HEK293 (cell line): Measurements from ENCODE around the gene TEC.

ENCODE experiments used
- FEZF1 ChIP-seq: fragments of 450-650 bp; formaldehyde crosslinking; IDR thresholded peaks from 2 replicates; pipeline ENCODE4 v1.5.1; 2016; ENCODE audit warnings: missing biosample characterization, missing genetic modification characterization
- ZNF146 ChIP-seq: fragments of 450-650 bp; formaldehyde crosslinking; IDR thresholded peaks from 2 replicates; pipeline ENCODE4 v1.5.1; 2016; ENCODE audit warnings: missing biosample characterization, missing genetic modification characterization
- ZNF184 ChIP-seq: fragments of 450-650 bp; IDR thresholded peaks from 2 replicates; pipeline ENCODE4 v1.5.1; 2018; ENCODE audit warnings: missing biosample characterization, mild to moderate bottlenecking, missing genetic modification characterization
- ZNF223 ChIP-seq: fragments of 450-650 bp; formaldehyde crosslinking; IDR thresholded peaks from 2 replicates; pipeline ENCODE4 v1.5.1; 2016; ENCODE audit warnings: missing biosample characterization, missing genetic modification characterization
- ZNF274 ChIP-seq, 2 experiments: fragments of 200-500 bp in 1 of 2; fragments of 450-650 bp in 1 of 2; sonication (Bioruptor generic) in 1 of 2; formaldehyde crosslinking in 1 of 2; IDR thresholded peaks; 2 replicates each; pipeline versions ENCODE4 v1.5.1 to v1.6.1; 2014 to 2016; ENCODE audit warnings: borderline replicate concordance in 1 of 2, inconsistent platforms in 1 of 2, low read length in 1 of 2, missing biosample characterization in 1 of 2, missing genetic modification characterization in 1 of 2
- ZNF433 ChIP-seq: fragments of 450-650 bp; formaldehyde crosslinking; IDR thresholded peaks from 2 replicates; pipeline ENCODE4 v1.5.1; 2016; ENCODE audit warnings: missing biosample characterization, missing genetic modification characterization, low read depth
- ZNF48 ChIP-seq: fragments of 450-650 bp; formaldehyde crosslinking; IDR thresholded peaks from 2 replicates; pipeline ENCODE4 v1.5.1; 2016; ENCODE audit warnings: missing biosample characterization, missing genetic modification characterization
- ZSCAN23 ChIP-seq: fragments of 450-650 bp; formaldehyde crosslinking; IDR thresholded peaks from 2 replicates; pipeline ENCODE4 v1.5.1; 2016; ENCODE audit warnings: missing biosample characterization, missing genetic modification characterization
- TF ChIP-seq, protein P1 (sequence below): fragments of 450-650 bp; formaldehyde crosslinking; IDR thresholded peaks from 2 replicates; pipeline ENCODE4 v1.5.1; 2016; ENCODE audit warnings: missing biosample characterization, missing genetic modification characterization
- TF ChIP-seq, protein P2 (sequence below): fragments of 450-650 bp; formaldehyde crosslinking; IDR thresholded peaks from 2 replicates; pipeline ENCODE4 v1.5.1; 2016; ENCODE audit warnings: missing biosample characterization, missing genetic modification characterization
- TF ChIP-seq, protein P3 (sequence below): fragments of 450-650 bp; formaldehyde crosslinking; IDR thresholded peaks from 2 replicates; pipeline ENCODE4 v1.5.1; 2016; ENCODE audit warnings: missing biosample characterization, missing genetic modification characterization

DNA sequence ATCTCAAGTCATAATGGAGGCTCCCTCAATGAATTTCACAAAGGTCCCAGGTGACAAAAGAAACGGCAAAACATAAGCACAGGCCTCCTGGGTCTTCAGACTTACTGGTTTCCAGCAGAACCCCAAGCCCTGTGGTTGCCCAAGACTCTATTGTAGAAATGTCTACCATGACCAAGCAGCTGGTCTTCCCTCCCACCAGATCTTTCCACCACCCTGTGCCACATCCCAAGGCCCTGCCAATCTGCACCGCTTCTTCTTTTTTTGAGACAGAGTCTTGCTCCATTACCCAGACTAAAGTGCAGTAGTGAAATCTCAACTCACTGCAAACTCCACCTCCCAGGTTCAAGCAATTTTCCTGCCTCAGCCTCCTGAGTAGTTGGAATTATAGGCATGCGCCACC, 112.4 kb downstream of the TEC start:
- TF ChIP-seq, protein P1, sequence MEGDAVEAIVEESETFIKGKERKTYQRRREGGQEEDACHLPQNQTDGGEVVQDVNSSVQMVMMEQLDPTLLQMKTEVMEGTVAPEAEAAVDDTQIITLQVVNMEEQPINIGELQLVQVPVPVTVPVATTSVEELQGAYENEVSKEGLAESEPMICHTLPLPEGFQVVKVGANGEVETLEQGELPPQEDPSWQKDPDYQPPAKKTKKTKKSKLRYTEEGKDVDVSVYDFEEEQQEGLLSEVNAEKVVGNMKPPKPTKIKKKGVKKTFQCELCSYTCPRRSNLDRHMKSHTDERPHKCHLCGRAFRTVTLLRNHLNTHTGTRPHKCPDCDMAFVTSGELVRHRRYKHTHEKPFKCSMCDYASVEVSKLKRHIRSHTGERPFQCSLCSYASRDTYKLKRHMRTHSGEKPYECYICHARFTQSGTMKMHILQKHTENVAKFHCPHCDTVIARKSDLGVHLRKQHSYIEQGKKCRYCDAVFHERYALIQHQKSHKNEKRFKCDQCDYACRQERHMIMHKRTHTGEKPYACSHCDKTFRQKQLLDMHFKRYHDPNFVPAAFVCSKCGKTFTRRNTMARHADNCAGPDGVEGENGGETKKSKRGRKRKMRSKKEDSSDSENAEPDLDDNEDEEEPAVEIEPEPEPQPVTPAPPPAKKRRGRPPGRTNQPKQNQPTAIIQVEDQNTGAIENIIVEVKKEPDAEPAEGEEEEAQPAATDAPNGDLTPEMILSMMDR = no peak
- TF ChIP-seq ZNF48 (tag by site-specific recombination) (no peak), ZSCAN23 (tag by site-specific recombination) (no peak), ZNF146 (no peak), FEZF1 (tag by site-specific recombination) (no peak), ZNF184 (tag by site-specific recombination) (no peak), ZNF223 (tag by site-specific recombination) (no peak), ZNF433 (tag by site-specific recombination) (no peak), ZNF274 (IDR thresholded peaks at IDR 0.05; ENCODE audit: low read length) (no peak), ZNF274 (tag by site-specific recombination; IDR thresholded peaks at IDR 0.05; ENCODE audit: borderline replicate concordance) (no peak)
- TF ChIP-seq, protein P2, sequence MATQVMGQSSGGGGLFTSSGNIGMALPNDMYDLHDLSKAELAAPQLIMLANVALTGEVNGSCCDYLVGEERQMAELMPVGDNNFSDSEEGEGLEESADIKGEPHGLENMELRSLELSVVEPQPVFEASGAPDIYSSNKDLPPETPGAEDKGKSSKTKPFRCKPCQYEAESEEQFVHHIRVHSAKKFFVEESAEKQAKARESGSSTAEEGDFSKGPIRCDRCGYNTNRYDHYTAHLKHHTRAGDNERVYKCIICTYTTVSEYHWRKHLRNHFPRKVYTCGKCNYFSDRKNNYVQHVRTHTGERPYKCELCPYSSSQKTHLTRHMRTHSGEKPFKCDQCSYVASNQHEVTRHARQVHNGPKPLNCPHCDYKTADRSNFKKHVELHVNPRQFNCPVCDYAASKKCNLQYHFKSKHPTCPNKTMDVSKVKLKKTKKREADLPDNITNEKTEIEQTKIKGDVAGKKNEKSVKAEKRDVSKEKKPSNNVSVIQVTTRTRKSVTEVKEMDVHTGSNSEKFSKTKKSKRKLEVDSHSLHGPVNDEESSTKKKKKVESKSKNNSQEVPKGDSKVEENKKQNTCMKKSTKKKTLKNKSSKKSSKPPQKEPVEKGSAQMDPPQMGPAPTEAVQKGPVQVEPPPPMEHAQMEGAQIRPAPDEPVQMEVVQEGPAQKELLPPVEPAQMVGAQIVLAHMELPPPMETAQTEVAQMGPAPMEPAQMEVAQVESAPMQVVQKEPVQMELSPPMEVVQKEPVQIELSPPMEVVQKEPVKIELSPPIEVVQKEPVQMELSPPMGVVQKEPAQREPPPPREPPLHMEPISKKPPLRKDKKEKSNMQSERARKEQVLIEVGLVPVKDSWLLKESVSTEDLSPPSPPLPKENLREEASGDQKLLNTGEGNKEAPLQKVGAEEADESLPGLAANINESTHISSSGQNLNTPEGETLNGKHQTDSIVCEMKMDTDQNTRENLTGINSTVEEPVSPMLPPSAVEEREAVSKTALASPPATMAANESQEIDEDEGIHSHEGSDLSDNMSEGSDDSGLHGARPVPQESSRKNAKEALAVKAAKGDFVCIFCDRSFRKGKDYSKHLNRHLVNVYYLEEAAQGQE (tag by site-specific recombination) = no peak
- TF ChIP-seq, protein P3, sequence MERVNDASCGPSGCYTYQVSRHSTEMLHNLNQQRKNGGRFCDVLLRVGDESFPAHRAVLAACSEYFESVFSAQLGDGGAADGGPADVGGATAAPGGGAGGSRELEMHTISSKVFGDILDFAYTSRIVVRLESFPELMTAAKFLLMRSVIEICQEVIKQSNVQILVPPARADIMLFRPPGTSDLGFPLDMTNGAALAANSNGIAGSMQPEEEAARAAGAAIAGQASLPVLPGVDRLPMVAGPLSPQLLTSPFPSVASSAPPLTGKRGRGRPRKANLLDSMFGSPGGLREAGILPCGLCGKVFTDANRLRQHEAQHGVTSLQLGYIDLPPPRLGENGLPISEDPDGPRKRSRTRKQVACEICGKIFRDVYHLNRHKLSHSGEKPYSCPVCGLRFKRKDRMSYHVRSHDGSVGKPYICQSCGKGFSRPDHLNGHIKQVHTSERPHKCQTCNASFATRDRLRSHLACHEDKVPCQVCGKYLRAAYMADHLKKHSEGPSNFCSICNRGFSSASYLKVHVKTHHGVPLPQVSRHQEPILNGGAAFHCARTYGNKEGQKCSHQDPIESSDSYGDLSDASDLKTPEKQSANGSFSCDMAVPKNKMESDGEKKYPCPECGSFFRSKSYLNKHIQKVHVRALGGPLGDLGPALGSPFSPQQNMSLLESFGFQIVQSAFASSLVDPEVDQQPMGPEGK = no peak
